ENCODE results near the gene NACC2.

DNA sequence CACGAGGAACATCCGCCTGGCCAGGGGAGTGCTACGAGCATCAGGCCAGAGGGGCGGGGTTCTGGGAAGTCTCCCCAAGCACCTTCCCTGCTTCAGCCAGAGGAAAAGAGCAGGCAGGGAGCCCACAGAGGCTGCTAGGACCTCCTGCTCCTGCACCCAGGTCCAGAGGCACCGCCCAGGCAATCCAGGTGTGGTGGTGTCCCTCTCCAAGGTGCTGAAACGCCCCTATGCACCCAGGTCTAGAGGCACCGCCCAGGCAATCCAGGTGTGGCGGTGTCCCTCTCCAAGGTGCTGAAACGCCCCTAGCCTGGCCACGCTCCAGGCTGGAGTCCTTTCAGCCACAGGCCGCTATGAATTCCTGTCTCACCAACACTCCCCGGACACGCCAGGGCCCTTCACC is 123.2 kb downstream of the NACC2 start:
- TF ChIP-seq POLR2AphosphoS5 (IDR thresholded peaks at IDR 0.05; ENCODE audit: insufficient read depth, low read depth, low read length) (no peak), EZH2 (IDR thresholded peaks at IDR 0.05; ENCODE audit: borderline replicate concordance, low read depth, low read length, severe bottlenecking) (no peak), POLR2A (IDR thresholded peaks at IDR 0.05; ENCODE audit: low read depth, low read length) (no peak), MYC (IDR thresholded peaks at IDR 0.05; ENCODE audit: low read depth, low read length) (no peak), GATA2 (IDR thresholded peaks at IDR 0.05; ENCODE audit: insufficient read depth, insufficient read length, low read depth, low read length) (no peak)
- TF ChIP-seq, protein P1, sequence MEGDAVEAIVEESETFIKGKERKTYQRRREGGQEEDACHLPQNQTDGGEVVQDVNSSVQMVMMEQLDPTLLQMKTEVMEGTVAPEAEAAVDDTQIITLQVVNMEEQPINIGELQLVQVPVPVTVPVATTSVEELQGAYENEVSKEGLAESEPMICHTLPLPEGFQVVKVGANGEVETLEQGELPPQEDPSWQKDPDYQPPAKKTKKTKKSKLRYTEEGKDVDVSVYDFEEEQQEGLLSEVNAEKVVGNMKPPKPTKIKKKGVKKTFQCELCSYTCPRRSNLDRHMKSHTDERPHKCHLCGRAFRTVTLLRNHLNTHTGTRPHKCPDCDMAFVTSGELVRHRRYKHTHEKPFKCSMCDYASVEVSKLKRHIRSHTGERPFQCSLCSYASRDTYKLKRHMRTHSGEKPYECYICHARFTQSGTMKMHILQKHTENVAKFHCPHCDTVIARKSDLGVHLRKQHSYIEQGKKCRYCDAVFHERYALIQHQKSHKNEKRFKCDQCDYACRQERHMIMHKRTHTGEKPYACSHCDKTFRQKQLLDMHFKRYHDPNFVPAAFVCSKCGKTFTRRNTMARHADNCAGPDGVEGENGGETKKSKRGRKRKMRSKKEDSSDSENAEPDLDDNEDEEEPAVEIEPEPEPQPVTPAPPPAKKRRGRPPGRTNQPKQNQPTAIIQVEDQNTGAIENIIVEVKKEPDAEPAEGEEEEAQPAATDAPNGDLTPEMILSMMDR (IDR thresholded peaks at IDR 0.05; ENCODE audit: extremely low read depth in 1 of 2, insufficient read depth in 1 of 2, low read depth in 1 of 2, low read length in 2 of 2), result no peak
